ENCODE measurements around the gene ARFGEF3. TPM values are rescaled to one million over a fixed set of nuclear protein-coding genes. Genes with fewer than 3 reads are reported as not detected.

Gene ARFGEF3
- total RNA-seq, 1 experiment from 2014 or later, result 0.71 TPM

DNA sequence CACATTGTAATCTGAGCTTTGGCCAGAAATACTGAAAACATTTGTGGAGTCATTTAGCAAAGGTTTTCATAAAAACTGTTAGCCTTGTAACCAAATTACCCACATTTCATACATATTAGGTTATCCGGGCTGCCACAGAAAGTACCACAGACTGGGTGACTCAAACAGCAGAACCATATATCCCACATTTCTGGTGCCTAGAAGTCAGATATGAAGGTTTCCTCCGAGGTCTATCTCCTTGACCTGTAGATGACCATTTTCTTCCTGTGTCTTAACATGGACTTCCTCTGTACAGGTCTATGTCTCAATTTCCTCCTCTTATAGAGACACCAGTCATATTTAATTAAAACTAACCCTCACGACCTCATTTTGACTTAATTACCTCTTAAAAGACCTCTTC is 166.5 kb downstream of the ARFGEF3 start:
- Histone ChIP-seq H3K4me1 (ENCODE audit: insufficient read depth, low read length, poor library complexity, severe bottlenecking) (no peaks in the 10 kb centered on the region), H3K27me3 (replicated peaks; ENCODE audit: insufficient read depth, low read depth, low read length, poor library complexity) (no peaks in the 10 kb centered on the region), H3K4me3 (ENCODE audit: low read depth, low read length, poor library complexity, severe bottlenecking) (no peak overlapping the region), H3K9me3 (ENCODE audit: low read depth, low read length, poor library complexity, severe bottlenecking) (no peaks in the 10 kb centered on the region), H3K27ac (ENCODE audit: low read depth, low read length, poor library complexity, severe bottlenecking) (no peak overlapping the region), H3K36me3 (ENCODE audit: insufficient read depth, low read length, poor library complexity, severe bottlenecking) (no peaks in the 10 kb centered on the region)
- CTCF ChIA-PET, result no interaction called here
- TF ChIP-seq, protein P1, sequence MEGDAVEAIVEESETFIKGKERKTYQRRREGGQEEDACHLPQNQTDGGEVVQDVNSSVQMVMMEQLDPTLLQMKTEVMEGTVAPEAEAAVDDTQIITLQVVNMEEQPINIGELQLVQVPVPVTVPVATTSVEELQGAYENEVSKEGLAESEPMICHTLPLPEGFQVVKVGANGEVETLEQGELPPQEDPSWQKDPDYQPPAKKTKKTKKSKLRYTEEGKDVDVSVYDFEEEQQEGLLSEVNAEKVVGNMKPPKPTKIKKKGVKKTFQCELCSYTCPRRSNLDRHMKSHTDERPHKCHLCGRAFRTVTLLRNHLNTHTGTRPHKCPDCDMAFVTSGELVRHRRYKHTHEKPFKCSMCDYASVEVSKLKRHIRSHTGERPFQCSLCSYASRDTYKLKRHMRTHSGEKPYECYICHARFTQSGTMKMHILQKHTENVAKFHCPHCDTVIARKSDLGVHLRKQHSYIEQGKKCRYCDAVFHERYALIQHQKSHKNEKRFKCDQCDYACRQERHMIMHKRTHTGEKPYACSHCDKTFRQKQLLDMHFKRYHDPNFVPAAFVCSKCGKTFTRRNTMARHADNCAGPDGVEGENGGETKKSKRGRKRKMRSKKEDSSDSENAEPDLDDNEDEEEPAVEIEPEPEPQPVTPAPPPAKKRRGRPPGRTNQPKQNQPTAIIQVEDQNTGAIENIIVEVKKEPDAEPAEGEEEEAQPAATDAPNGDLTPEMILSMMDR (conservative IDR thresholded peaks at IDR 0.05; ENCODE audit: low read depth, low read length), result no peak
- TF ChIP-seq EZH2 (IDR thresholded peaks at IDR 0.05; ENCODE audit: borderline replicate concordance, low read depth, low read length, poor library complexity, severe bottlenecking), result no peak
- POLR2A ChIA-PET (ENCODE audit: low non-redundant PET), result no interaction called here
- BruUV-seq (replicated peaks), result no TSS peak
- DNase-seq (ENCODE audit: low spot score), result no peak
- intact Hi-C loops (cut with micrococcal nuclease; ENCODE audit: unreplicated experiment), result no loop called here

DNA sequence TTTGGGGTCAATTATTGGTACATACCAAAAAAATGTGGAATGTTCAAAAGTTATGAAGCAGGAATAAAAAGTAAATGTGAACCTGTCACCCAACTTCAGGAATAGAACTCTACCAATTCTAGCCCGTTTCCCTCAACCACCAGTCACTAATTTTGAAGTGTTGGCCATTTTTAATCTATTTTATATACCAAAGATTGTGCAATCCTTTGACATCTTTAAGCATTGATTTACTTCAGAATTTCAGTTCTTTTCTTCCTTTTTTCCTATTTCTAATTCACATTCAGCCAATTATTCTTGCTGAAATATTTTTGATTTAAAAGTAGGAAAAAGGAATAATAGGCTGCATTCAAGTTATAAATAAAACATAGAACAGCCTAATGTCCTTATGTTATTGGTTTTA is 169.0 kb downstream of the ARFGEF3 start:
- no TSS peak for BruUV-seq (replicated peaks)
- Histone ChIP-seq H3K9me3 (ENCODE audit: low read depth, low read length, poor library complexity, severe bottlenecking) (no peaks in the 10 kb centered on the region), H3K4me3 (ENCODE audit: low read depth, low read length, poor library complexity, severe bottlenecking) (no peak overlapping the region), H3K36me3 (ENCODE audit: insufficient read depth, low read length, poor library complexity, severe bottlenecking) (no peaks in the 10 kb centered on the region), H3K27ac (ENCODE audit: low read depth, low read length, poor library complexity, severe bottlenecking) (no peak overlapping the region), H3K4me1 (ENCODE audit: insufficient read depth, low read length, poor library complexity, severe bottlenecking) (no peaks in the 10 kb centered on the region), H3K27me3 (replicated peaks; ENCODE audit: insufficient read depth, low read depth, low read length, poor library complexity) (no peaks in the 10 kb centered on the region)
- TF ChIP-seq, protein P1 (conservative IDR thresholded peaks at IDR 0.05; ENCODE audit: low read depth, low read length), result no peak
- no peak for TF ChIP-seq EZH2 (IDR thresholded peaks at IDR 0.05; ENCODE audit: borderline replicate concordance, low read depth, low read length, poor library complexity, severe bottlenecking)
- DNase-seq (ENCODE audit: low spot score), result no peak
- POLR2A ChIA-PET (ENCODE audit: low non-redundant PET), result no interaction called here
- intact Hi-C loops (cut with micrococcal nuclease; ENCODE audit: unreplicated experiment), result no loop called here
- CTCF ChIA-PET, result no interaction called here

DNA sequence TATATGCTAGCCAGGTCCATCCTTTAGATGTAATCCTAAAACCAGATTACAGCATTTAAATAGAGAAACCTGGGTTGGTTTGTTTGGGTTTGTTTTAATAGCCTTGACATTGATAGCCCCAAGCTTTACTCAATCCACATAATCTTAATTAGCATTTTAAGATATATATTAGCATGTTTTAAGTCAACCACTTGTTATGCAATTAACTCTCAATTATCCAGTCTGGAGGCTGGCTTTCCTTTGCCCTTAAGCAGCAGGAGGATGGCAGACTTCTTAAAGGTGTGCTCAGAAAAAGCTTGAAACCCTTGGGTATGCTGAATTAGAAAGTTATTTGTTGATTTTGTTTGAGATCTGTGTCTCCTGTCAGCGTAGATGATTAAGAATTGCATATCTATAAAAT is 169.7 kb downstream of the ARFGEF3 start:
- H3K4me3 ChIP-seq (ENCODE audit: low read depth, low read length, poor library complexity, severe bottlenecking), result no peak overlapping the region

More for the DNA sequence above, 169.7 kb downstream of the ARFGEF3 start:
- no peak for TF ChIP-seq EZH2 (IDR thresholded peaks at IDR 0.05; ENCODE audit: borderline replicate concordance, low read depth, low read length, poor library complexity, severe bottlenecking)
- TF ChIP-seq, protein P1 (conservative IDR thresholded peaks at IDR 0.05; ENCODE audit: low read depth, low read length), result no peak
- Histone ChIP-seq H3K27ac (ENCODE audit: low read depth, low read length, poor library complexity, severe bottlenecking) (no peak overlapping the region), H3K36me3 (ENCODE audit: insufficient read depth, low read length, poor library complexity, severe bottlenecking) (no peaks in the 10 kb centered on the region), H3K4me1 (ENCODE audit: insufficient read depth, low read length, poor library complexity, severe bottlenecking) (no peaks in the 10 kb centered on the region), H3K9me3 (ENCODE audit: low read depth, low read length, poor library complexity, severe bottlenecking) (no peaks in the 10 kb centered on the region), H3K27me3 (replicated peaks; ENCODE audit: insufficient read depth, low read depth, low read length, poor library complexity) (no peaks in the 10 kb centered on the region)
- intact Hi-C loops (cut with micrococcal nuclease; ENCODE audit: unreplicated experiment), result no loop called here
- CTCF ChIA-PET, result interaction anchor here (0.6 kb wide), 1 partner anchor 781 kb away, joined by 6 read pairs; no protein-coding TSS in a partner anchor
- POLR2A ChIA-PET (ENCODE audit: low non-redundant PET), result no interaction called here
- no TSS peak for BruUV-seq (replicated peaks)
- DNase-seq (ENCODE audit: low spot score), result no peak

All from A673 (cell line).